Liver (tissue), 9 donors: ENCODE results near the gene CDH4. TPM values are rescaled to one million over a fixed set of nuclear protein-coding genes. Genes with fewer than 3 reads are reported as not detected.

ENCODE experiments used
- DNase-seq: peaks from one replicate; pipeline ENCODE4 v3.0.0-alpha.2; 2017; ENCODE audit warnings: low spot score
- H3K27ac ChIP-seq, 2 donors: one replicate each; pipeline ENCODE4 v1.7.0; 2013; ENCODE audit warnings: inconsistent platforms in 2 of 2, low read length in 2 of 2, control low read depth in 1 of 2, low read depth in 1 of 2, mild to moderate bottlenecking in 1 of 2
- H3K27me3 ChIP-seq, 4 donors: one replicate each; pipeline versions ENCODE4 v1.6.1 to v1.7.0; 2013; ENCODE audit warnings: low read length in 3 of 4, inconsistent platforms in 1 of 4, mild to moderate bottlenecking in 1 of 4, moderate library complexity in 1 of 4; ENCODE audit not compliant: control insufficient read depth in 4 of 4, insufficient read depth in 4 of 4
- H3K36me3 ChIP-seq, 4 donors: one replicate each; pipeline versions ENCODE4 v1.6.1 to v1.7.0; 2013; ENCODE audit warnings: low read length in 3 of 4, mild to moderate bottlenecking in 3 of 4, low read depth in 1 of 4, moderate library complexity in 1 of 4; ENCODE audit not compliant: control insufficient read depth in 4 of 4, insufficient read depth in 3 of 4
- H3K4me1 ChIP-seq, 4 donors: one replicate each; pipeline versions ENCODE4 v1.6.1 to v1.7.0; 2013; ENCODE audit warnings: low read length in 3 of 4, mild to moderate bottlenecking in 3 of 4, moderate library complexity in 1 of 4; ENCODE audit not compliant: control insufficient read depth in 4 of 4, insufficient read depth in 4 of 4
- H3K4me3 ChIP-seq, 3 donors: one replicate each; pipeline versions ENCODE4 v1.6.1 to v1.7.0; 2013; ENCODE audit warnings: low read length in 3 of 3, control low read depth in 1 of 3, low read depth in 1 of 3, mild to moderate bottlenecking in 1 of 3
- H3K9ac ChIP-seq, 2 donors: one replicate each; pipeline ENCODE4 v1.7.0; 2013; ENCODE audit warnings: low read length in 2 of 2, mild to moderate bottlenecking in 2 of 2, moderate library complexity in 2 of 2, control low read depth in 1 of 2, low read depth in 1 of 2
- H3K9me3 ChIP-seq, 4 donors: one replicate each; pipeline versions ENCODE4 v1.6.1 to v1.7.0; 2013; ENCODE audit warnings: low read length in 3 of 4; ENCODE audit not compliant: control insufficient read depth in 4 of 4
- EGR1 ChIP-seq, 2 donors: IDR thresholded peaks; 2 replicates each; pipeline ENCODE4 v1.6.1; 2016 to 2018; ENCODE audit warnings: antibody characterized with exemption in 2 of 2, low read depth in 2 of 2
- FOXA1 ChIP-seq: IDR thresholded peaks from 2 replicates; pipeline ENCODE4 v1.6.1; 2016; ENCODE audit warnings: antibody characterized with exemption
- FOXA2 ChIP-seq: IDR thresholded peaks from 2 replicates; pipeline ENCODE4 v1.6.1; 2016; ENCODE audit warnings: antibody characterized with exemption
- GABPA ChIP-seq, 2 donors: IDR thresholded peaks in 1 of 2; conservative IDR thresholded peaks in 1 of 2; 2 replicates each; pipeline ENCODE4 v1.6.1; 2016; ENCODE audit warnings: antibody characterized with exemption in 2 of 2, mild to moderate bottlenecking in 1 of 2, moderate library complexity in 1 of 2
- HNF4A ChIP-seq, 2 donors: conservative IDR thresholded peaks; 2 replicates each; pipeline ENCODE4 v1.6.1; 2016; ENCODE audit warnings: antibody characterized with exemption in 2 of 2, mild to moderate bottlenecking in 2 of 2
- JUND ChIP-seq, 2 donors: IDR thresholded peaks; 2 replicates each; pipeline ENCODE4 v1.6.1; 2016; ENCODE audit warnings: antibody characterized with exemption in 2 of 2
- MAX ChIP-seq: IDR thresholded peaks from 2 replicates; pipeline ENCODE4 v1.6.1; 2016; ENCODE audit warnings: antibody characterized with exemption
- NR2F2 ChIP-seq: IDR thresholded peaks from 2 replicates; pipeline ENCODE4 v1.6.1; 2016; ENCODE audit warnings: antibody characterized with exemption
- RAD21 ChIP-seq, 2 donors: IDR thresholded peaks; 2 replicates each; pipeline ENCODE4 v1.6.1; 2016; ENCODE audit warnings: antibody characterized with exemption in 2 of 2, mild to moderate bottlenecking in 2 of 2
- RXRA ChIP-seq, 2 donors: IDR thresholded peaks; 2 replicates each; pipeline ENCODE4 v1.6.1; 2017 to 2018; ENCODE audit warnings: antibody characterized with exemption in 2 of 2, mild to moderate bottlenecking in 1 of 2
- TAF1 ChIP-seq: conservative IDR thresholded peaks from 2 replicates; pipeline ENCODE4 v1.6.1; 2016; ENCODE audit warnings: antibody characterized with exemption, mild to moderate bottlenecking
- WGBS: extraction: QIAGEN DNeasy Blood & Tissue Kit; methylation state at CpG from one replicate; pipeline ENCODE4 v1.1.7; 2013; 5-methylcytosine and 5-hydroxymethylcytosine counted together
- polyA plus RNA-seq, 2 donors: library from polyadenylated mRNA; stranded (reverse) in 1 of 2; unstranded in 1 of 2; fragments of 200-250 nt in 1 of 2; fragments of >200 nt in 1 of 2; fragmentation: Nextera tagmentation in 1 of 2; extraction: Ambion mirVana in 1 of 2; gene quantifications; one replicate each; pipeline versions ENCODE4 v1.2.1 to v1.2.3, GENCODE V29; 2013 to 2015
- total RNA-seq, 2 donors: library from RNA; depleted of rRNA; stranded (reverse); fragments of >200 nt; gene quantifications; one replicate each; pipeline ENCODE4 v1.2.3, GENCODE V29; 2014
- TF ChIP-seq, protein P1 (sequence below): IDR thresholded peaks from 2 replicates; pipeline ENCODE4 v1.6.1; 2016; ENCODE audit warnings: antibody characterized with exemption, mild to moderate bottlenecking
- TF ChIP-seq, protein P2 (sequence below): fragments of 150-350 bp; IDR thresholded peaks from 2 replicates; pipeline ENCODE4 v1.5.1; 2017; ENCODE audit warnings: improper control_type of control experiment, low read depth, low read length; ENCODE audit not compliant: missing input control
- TF ChIP-seq, protein P3 (sequence below): IDR thresholded peaks from 2 replicates; pipeline ENCODE4 v1.6.1; 2016; ENCODE audit warnings: antibody characterized with exemption
- donor health status: healthy.
- donor health status: healthy.
- donor health status: healthy.
- donor health status: healthy.
- donor health status: healthy.

Gene CDH4
- total and polyA plus RNA-seq, 4 donors: 0.03 to 0.25 (median 0.19) TPM; not detected in 1

GRCh38 chr20:61816606-61817460, 564.8 kb downstream of the CDH4 start (continued):
- TF ChIP-seq, protein P1, sequence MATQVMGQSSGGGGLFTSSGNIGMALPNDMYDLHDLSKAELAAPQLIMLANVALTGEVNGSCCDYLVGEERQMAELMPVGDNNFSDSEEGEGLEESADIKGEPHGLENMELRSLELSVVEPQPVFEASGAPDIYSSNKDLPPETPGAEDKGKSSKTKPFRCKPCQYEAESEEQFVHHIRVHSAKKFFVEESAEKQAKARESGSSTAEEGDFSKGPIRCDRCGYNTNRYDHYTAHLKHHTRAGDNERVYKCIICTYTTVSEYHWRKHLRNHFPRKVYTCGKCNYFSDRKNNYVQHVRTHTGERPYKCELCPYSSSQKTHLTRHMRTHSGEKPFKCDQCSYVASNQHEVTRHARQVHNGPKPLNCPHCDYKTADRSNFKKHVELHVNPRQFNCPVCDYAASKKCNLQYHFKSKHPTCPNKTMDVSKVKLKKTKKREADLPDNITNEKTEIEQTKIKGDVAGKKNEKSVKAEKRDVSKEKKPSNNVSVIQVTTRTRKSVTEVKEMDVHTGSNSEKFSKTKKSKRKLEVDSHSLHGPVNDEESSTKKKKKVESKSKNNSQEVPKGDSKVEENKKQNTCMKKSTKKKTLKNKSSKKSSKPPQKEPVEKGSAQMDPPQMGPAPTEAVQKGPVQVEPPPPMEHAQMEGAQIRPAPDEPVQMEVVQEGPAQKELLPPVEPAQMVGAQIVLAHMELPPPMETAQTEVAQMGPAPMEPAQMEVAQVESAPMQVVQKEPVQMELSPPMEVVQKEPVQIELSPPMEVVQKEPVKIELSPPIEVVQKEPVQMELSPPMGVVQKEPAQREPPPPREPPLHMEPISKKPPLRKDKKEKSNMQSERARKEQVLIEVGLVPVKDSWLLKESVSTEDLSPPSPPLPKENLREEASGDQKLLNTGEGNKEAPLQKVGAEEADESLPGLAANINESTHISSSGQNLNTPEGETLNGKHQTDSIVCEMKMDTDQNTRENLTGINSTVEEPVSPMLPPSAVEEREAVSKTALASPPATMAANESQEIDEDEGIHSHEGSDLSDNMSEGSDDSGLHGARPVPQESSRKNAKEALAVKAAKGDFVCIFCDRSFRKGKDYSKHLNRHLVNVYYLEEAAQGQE: no peak
- TF ChIP-seq RXRA (IDR thresholded peaks at IDR 0.05) (no peak), NR2F2 (no peak)

GRCh38 chr20:61817575-61817974, 565.5 kb downstream of the CDH4 start:
- DNase-seq: no peak
- Histone ChIP-seq H3K9ac (no peak overlapping the region), H3K27me3 (no peaks in the 10 kb centered on the region), H3K27ac (no peak overlapping the region), H3K4me1 (no peaks in the 10 kb centered on the region), H3K4me3 (no peak overlapping the region), H3K9me3 (no peaks in the 10 kb centered on the region), H3K36me3 (no peaks in the 10 kb centered on the region)
- TF ChIP-seq FOXA2 (no peak), TAF1 (no peak), NR2F2 (no peak), RAD21 (IDR thresholded peaks at IDR 0.05) (no peak), EGR1 (IDR thresholded peaks at IDR 0.05; ENCODE audit: low read depth in 2 of 2) (no peak), JUND (IDR thresholded peaks at IDR 0.05) (no peak), GABPA (IDR thresholded peaks at IDR 0.05 in 1 of 2, conservative IDR thresholded peaks at IDR 0.05 in 1 of 2) (no peak), MAX (no peak), HNF4A (conservative IDR thresholded peaks at IDR 0.05) (no peak), FOXA1 (no peak)
- TF ChIP-seq, protein P2, sequence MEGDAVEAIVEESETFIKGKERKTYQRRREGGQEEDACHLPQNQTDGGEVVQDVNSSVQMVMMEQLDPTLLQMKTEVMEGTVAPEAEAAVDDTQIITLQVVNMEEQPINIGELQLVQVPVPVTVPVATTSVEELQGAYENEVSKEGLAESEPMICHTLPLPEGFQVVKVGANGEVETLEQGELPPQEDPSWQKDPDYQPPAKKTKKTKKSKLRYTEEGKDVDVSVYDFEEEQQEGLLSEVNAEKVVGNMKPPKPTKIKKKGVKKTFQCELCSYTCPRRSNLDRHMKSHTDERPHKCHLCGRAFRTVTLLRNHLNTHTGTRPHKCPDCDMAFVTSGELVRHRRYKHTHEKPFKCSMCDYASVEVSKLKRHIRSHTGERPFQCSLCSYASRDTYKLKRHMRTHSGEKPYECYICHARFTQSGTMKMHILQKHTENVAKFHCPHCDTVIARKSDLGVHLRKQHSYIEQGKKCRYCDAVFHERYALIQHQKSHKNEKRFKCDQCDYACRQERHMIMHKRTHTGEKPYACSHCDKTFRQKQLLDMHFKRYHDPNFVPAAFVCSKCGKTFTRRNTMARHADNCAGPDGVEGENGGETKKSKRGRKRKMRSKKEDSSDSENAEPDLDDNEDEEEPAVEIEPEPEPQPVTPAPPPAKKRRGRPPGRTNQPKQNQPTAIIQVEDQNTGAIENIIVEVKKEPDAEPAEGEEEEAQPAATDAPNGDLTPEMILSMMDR: no peak
- TF ChIP-seq, protein P1: no peak
- TF ChIP-seq, protein P3, sequence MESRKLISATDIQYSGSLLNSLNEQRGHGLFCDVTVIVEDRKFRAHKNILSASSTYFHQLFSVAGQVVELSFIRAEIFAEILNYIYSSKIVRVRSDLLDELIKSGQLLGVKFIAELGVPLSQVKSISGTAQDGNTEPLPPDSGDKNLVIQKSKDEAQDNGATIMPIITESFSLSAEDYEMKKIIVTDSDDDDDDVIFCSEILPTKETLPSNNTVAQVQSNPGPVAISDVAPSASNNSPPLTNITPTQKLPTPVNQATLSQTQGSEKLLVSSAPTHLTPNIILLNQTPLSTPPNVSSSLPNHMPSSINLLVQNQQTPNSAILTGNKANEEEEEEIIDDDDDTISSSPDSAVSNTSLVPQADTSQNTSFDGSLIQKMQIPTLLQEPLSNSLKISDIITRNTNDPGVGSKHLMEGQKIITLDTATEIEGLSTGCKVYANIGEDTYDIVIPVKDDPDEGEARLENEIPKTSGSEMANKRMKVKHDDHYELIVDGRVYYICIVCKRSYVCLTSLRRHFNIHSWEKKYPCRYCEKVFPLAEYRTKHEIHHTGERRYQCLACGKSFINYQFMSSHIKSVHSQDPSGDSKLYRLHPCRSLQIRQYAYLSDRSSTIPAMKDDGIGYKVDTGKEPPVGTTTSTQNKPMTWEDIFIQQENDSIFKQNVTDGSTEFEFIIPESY: no peak
- 70% methylated on average over 13 of the region's 13 CpGs for WGBS
